CD4-positive, alpha-beta T cell (primary cell): Measurements from ENCODE around the gene CATSPER1. TPM values are rescaled to one million over a fixed set of nuclear protein-coding genes. Genes with fewer than 3 reads are reported as not detected.

ENCODE experiments used
- ATAC-seq: fragments of 200-7000 bp; cut with Tn5 transposase; one replicate; pipeline ENCODE4 v1.10.0; 2022; ENCODE audit warnings: mild to moderate bottlenecking; ENCODE audit not compliant: poor library complexity
- CTCF ChIA-PET: fragments of 350-600 bp; sonication (Branson Sonifier 250); formaldehyde crosslinking; loops from one replicate; lab custom pipeline; 2021; ENCODE audit warnings: antibody characterized with exemption, inconsistent platforms; lab: Charles Lee
- POLR2A ChIA-PET: fragments of 350-600 bp; sonication (Branson Sonifier 250); formaldehyde crosslinking; loops from one replicate; lab custom pipeline; 2021; ENCODE audit warnings: antibody characterized with exemption, inconsistent platforms; lab: Charles Lee
- DNase-seq, 14 experiments: peaks; one replicate each; pipeline ENCODE4 v3.0.0-alpha.2; 2013 to 2020; ENCODE audit warnings: mixed read lengths in 2 of 14
- H3K27ac ChIP-seq, 2 donors: one replicate each; pipeline versions ENCODE4 v1.5.1 to v1.7.0; 2013; ENCODE audit warnings: low read length in 2 of 2, low read depth in 1 of 2, mild to moderate bottlenecking in 1 of 2
- H3K27me3 ChIP-seq, 2 experiments: 1 replicate in 1 of 2; 2 replicates in 1 of 2; pipeline versions ENCODE4 v1.6.1 to v1.7.0; 2013; ENCODE audit warnings: low read length in 2 of 2, control low read depth in 1 of 2, mild to moderate bottlenecking in 1 of 2, moderate library complexity in 1 of 2; ENCODE audit not compliant: insufficient read depth in 2 of 2, control insufficient read depth in 1 of 2
- H3K36me3 ChIP-seq: one replicate; pipeline ENCODE4 v1.6.1; 2013; ENCODE audit warnings: low read length, control low read depth; ENCODE audit not compliant: insufficient read depth
- H3K4me1 ChIP-seq: one replicate; pipeline ENCODE4 v1.6.1; 2013; ENCODE audit warnings: low read length, control low read depth; ENCODE audit not compliant: insufficient read depth
- H3K4me3 ChIP-seq: one replicate; pipeline ENCODE4 v1.5.1; 2013; ENCODE audit warnings: mild to moderate bottlenecking, low read length, moderate library complexity
- H3K9me3 ChIP-seq, 2 experiments: 1 replicate in 1 of 2; 2 replicates in 1 of 2; pipeline versions ENCODE4 v1.6.1 to v1.7.0; 2013; ENCODE audit warnings: low read length in 2 of 2, mild to moderate bottlenecking in 2 of 2, control low read depth in 1 of 2, moderate library complexity in 1 of 2; ENCODE audit not compliant: control insufficient read depth in 1 of 2, insufficient read depth in 1 of 2
- H3K27ac Mint-ChIP-seq: one replicate; pipeline ENCODE4 v1.8.0; 2020; ENCODE audit warnings: mixed read lengths
- H3K27me3 Mint-ChIP-seq: one replicate; pipeline ENCODE4 v1.8.0; 2021; ENCODE audit warnings: mixed read lengths
- H3K36me3 Mint-ChIP-seq: one replicate; pipeline ENCODE4 v1.8.0; 2021; ENCODE audit warnings: low read depth, mixed read lengths
- H3K4me1 Mint-ChIP-seq: one replicate; pipeline ENCODE4 v1.8.0; 2021; ENCODE audit warnings: low read depth, mixed read lengths
- H3K4me3 Mint-ChIP-seq: one replicate; pipeline ENCODE4 v1.8.0; 2020; ENCODE audit warnings: mild to moderate bottlenecking, mixed read lengths
- H3K9me3 Mint-ChIP-seq: one replicate; pipeline ENCODE4 v1.8.0; 2020; ENCODE audit warnings: mixed read lengths
- CTCF ChIP-seq: fragments of 200-600 bp; IDR thresholded peaks from one replicate; pipeline ENCODE4 v1.8.0; 2022; ENCODE audit warnings: antibody characterized with exemption, mild to moderate bottlenecking
- intact Hi-C, 2 experiments: fragments of 100-400 bp; cut with DNase I in 1 of 2; cut with micrococcal nuclease in 1 of 2; formaldehyde crosslinking; loops; one replicate each; pipeline versions ENCODE4 v1.15.1 to v1.9.0; 2023 to 2025; cut with DNase I, micrococcal nuclease
- total RNA-seq, 174 experiments: library from RNA in 2 of 174; stranded (reverse) in 2 of 174; gene quantifications; one replicate each; pipeline ENCODE4 v1.2.3 and lab custom pipeline; 2021 to 2026

CATSPER1 gene
- total RNA-seq, 2 experiments from 2014 or later = not detected

- Mint-ChIP-seq H3K27me3 (peaks cover 5% of the 10 kb centered on the region), H3K9me3 (no peaks in the 10 kb centered on the region), H3K4me3 (peak within 1 kb of the TSS; percentile 100), H3K4me1 (peaks cover 37% of the 10 kb centered on the region), H3K27ac (peak within 1 kb of the TSS; percentile 97), H3K36me3 (peaks cover 50% of the 10 kb centered on the region)
- H3K27me3 ChIP-seq = no peaks in the 10 kb centered on the region
- peak; percentile 95 for ATAC-seq
- H3K9me3 ChIP-seq = no peaks in the 10 kb centered on the region
- no peak for TF ChIP-seq CTCF
- peak; percentile 88 to 99 (median 94) for DNase-seq
- peak within 1 kb of the TSS; percentile 100 for H3K4me3 ChIP-seq
- ChIA-PET POLR2A (interaction anchor here (0.7 to 1.9 kb wide), 23 partner anchors 10 to 437 kb away, joined by 3 to 19 read pairs (median 5); partner anchors contain the start of genes AP5B1, BANF1, CCDC85B and CFL1), CTCF (interaction anchor here (1.1 to 1.5 kb wide), 8 partner anchors 8 to 340 kb away, joined by 3 to 8 read pairs (median 3); partner anchors contain the start of genes BANF1, EIF1AD, FIBP and KAT5)
- H3K27ac ChIP-seq = peak within 1 kb of the TSS; percentile 66 to 90
- peaks cover 43% of the 10 kb centered on the region for H3K4me1 ChIP-seq
- intact Hi-C loops = loop anchor here (1.0 to 5.0 kb wide), 5 partner anchors 17 to 215 kb away; partner anchors contain the start of genes BANF1 (in 1 of the 2), C11orf68 (in 1 of the 2), DRAP1 (in 1 of the 2) and EIF1AD (in 1 of the 2)
- peaks cover 36% of the 10 kb centered on the region for H3K36me3 ChIP-seq
These were observed 25.7 kb upstream of the CATSPER1 start, which contains the start of gene SF3B2 for GRCh38 chr11:66051766-66052663. SF3B2 (plus strand) TSS chr11:66052364; CDS start chr11:66052385, 21 bp downstream.

- no peaks in the 10 kb centered on the region for H3K9me3 Mint-ChIP-seq
- TF ChIP-seq CTCF = no peak
- peaks cover 37% of the 10 kb centered on the region for H3K4me1 Mint-ChIP-seq
- no peaks in the 10 kb centered on the region for H3K27me3 ChIP-seq
- peak overlapping the region; percentile 66 to 78 for H3K27ac ChIP-seq
- peaks cover 29% of the 10 kb centered on the region for H3K36me3 ChIP-seq
- H3K4me3 ChIP-seq = peak overlapping the region; percentile 100
- ATAC-seq (no peak), DNase-seq (no peak)
- no peaks in the 10 kb centered on the region for H3K9me3 ChIP-seq
- H3K27me3 Mint-ChIP-seq = peaks cover 5% of the 10 kb centered on the region
- ChIA-PET CTCF (interaction anchor here (1.2 to 1.4 kb wide), 3 partner anchors 20 to 84 kb away, joined by 3 to 4 read pairs (median 3); partner anchors contain the start of genes BANF1 and EIF1AD), POLR2A (interaction anchor here (1.2 to 1.9 kb wide), 9 partner anchors 11 to 331 kb away, joined by 3 to 19 read pairs (median 6); partner anchors contain the start of genes PACS1 and RNASEH2C)
- peaks cover 43% of the 10 kb centered on the region for H3K4me1 ChIP-seq
- H3K36me3 Mint-ChIP-seq = peaks cover 44% of the 10 kb centered on the region
- intact Hi-C loops = loop anchor here in 1 of 2 experiments (5.0 kb wide), 2 partner anchors 134 to 216 kb away; partner anchors contain the start of genes C11orf68, DRAP1 and RAB1B
- H3K27ac Mint-ChIP-seq = peak overlapping the region; percentile 97
- peak overlapping the region; percentile 100 for H3K4me3 Mint-ChIP-seq
These were observed 25.1 kb upstream of the CATSPER1 start for GRCh38 chr11:66051371-66051765.

GRCh38 chr11:66050581-66051231, 24.4 kb upstream of the CATSPER1 start:
- Mint-ChIP-seq H3K4me1 (peaks cover 37% of the 10 kb centered on the region), H3K27ac (peak overlapping the region; percentile 97), H3K9me3 (no peaks in the 10 kb centered on the region), H3K36me3 (peaks cover 38% of the 10 kb centered on the region), H3K4me3 (peak overlapping the region; percentile 100), H3K27me3 (peaks cover 5% of the 10 kb centered on the region)
- H3K9me3 ChIP-seq = no peaks in the 10 kb centered on the region
- H3K4me1 ChIP-seq = peaks cover 44% of the 10 kb centered on the region
- peaks cover 22% of the 10 kb centered on the region for H3K36me3 ChIP-seq
- H3K27ac ChIP-seq = peak overlapping the region in 1 of 2 donors; percentile 47
- ChIA-PET CTCF (interaction anchor here (1.3 to 1.4 kb wide), 2 partner anchors 48 to 84 kb away, joined by 3 to 4 read pairs; partner anchors contain the start of genes BANF1 and EIF1AD), POLR2A (interaction anchor here (1.2 kb wide), 2 partner anchors 20 to 330 kb away, joined by 3 read pairs; partner anchors contain the start of gene RNASEH2C)
- TF ChIP-seq CTCF = no peak
- H3K27me3 ChIP-seq = no peaks in the 10 kb centered on the region
- peak in 1 of 14 experiments; percentile 30 for DNase-seq
- ATAC-seq = no peak
- intact Hi-C loops = loop anchor here in 1 of 2 experiments (5.0 kb wide), 2 partner anchors 133 to 217 kb away; partner anchors contain the start of genes C11orf68, DRAP1 and RAB1B
- no peak overlapping the region for H3K4me3 ChIP-seq
